ENCODE results near the gene SIRT5. TPM values are rescaled to one million over a fixed set of nuclear protein-coding genes. Genes with fewer than 3 reads are reported as not detected.

The SIRT5 gene
- total RNA-seq, 1 experiment from 2014 or later: 15.9 TPM

DNA sequence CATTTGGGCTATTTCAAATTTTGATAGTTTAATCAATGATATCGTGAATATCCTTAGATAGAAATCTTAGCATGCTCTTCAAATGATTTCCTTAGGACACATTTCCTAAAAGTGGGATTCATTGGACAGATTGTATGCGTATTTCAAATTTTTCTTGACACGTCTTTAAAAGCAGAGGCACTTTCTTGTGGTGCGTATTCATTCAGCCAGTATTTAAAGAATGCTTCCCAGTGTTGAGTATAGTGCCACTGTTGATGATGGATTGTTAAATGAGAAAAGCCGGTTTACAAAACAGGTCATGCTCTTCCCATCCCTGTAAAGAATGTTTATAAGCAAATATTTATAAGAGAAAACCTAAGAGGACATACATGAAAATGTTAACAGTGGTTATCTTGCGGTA is 25.6 kb downstream of the SIRT5 start:
- Histone ChIP-seq H3K27me3 (ENCODE audit: insufficient read depth, low read depth) (no peaks in the 10 kb centered on the region), H4K20me1 (ENCODE audit: insufficient read depth) (no peaks in the 10 kb centered on the region), H2AFZ (no peak overlapping the region), H3K27ac (no peak overlapping the region), H3K4me2 (no peak overlapping the region), H3K79me2 (ENCODE audit: low read depth) (no peaks in the 10 kb centered on the region), H3F3A (ENCODE audit: insufficient read depth, low read depth) (0 out of 2 replicates have a peak, but pooled peaks cover 7% of the 10 kb centered on the region), H3K9me2 (ENCODE audit: insufficient read depth) (no peaks in the 10 kb centered on the region), H3K36me3 (ENCODE audit: low read depth) (peaks cover 25% of the 10 kb centered on the region; the same call in 1 of the 2 replicates), H3K9me3 (ENCODE audit: insufficient read depth, low read depth) (no peaks in the 10 kb centered on the region), H3K4me1 (replicated peaks; ENCODE audit: insufficient read depth) (no peaks in the 10 kb centered on the region), H3K4me3 (no peak overlapping the region)
- intact Hi-C loops (cut with micrococcal nuclease; ENCODE audit: unreplicated experiment): no loop called here
- no peak for TF ChIP-seq EZH2 (IDR thresholded peaks at IDR 0.05; ENCODE audit: low read depth)
- TF ChIP-seq, protein P1, sequence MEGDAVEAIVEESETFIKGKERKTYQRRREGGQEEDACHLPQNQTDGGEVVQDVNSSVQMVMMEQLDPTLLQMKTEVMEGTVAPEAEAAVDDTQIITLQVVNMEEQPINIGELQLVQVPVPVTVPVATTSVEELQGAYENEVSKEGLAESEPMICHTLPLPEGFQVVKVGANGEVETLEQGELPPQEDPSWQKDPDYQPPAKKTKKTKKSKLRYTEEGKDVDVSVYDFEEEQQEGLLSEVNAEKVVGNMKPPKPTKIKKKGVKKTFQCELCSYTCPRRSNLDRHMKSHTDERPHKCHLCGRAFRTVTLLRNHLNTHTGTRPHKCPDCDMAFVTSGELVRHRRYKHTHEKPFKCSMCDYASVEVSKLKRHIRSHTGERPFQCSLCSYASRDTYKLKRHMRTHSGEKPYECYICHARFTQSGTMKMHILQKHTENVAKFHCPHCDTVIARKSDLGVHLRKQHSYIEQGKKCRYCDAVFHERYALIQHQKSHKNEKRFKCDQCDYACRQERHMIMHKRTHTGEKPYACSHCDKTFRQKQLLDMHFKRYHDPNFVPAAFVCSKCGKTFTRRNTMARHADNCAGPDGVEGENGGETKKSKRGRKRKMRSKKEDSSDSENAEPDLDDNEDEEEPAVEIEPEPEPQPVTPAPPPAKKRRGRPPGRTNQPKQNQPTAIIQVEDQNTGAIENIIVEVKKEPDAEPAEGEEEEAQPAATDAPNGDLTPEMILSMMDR (conservative IDR thresholded peaks at IDR 0.05): no peak
- POLR2A ChIA-PET (ENCODE audit: unreplicated experiment): no interaction called here
- CTCF ChIA-PET: no interaction called here
- no TSS peak for BruUV-seq (replicated peaks)
- DNase-seq: no peak

DNA sequence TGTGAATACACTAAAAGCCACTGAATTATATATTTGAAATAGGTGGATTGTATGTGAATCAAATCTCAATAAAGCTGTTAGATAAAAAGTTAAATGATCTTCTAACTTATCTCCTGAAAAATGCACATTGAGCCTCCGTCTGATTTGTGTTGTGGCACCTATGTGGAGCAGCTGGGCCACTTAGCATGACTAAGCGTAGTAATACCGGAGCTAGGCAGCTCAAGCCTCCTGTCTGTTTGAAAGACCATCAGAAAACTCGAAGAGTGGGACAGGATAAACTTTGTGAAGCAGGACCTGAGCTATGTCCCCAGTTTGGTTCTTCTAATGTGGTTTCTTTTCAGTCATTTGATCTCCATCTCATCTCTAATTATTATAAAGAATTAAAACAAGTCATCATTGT is 29.7 kb downstream of the SIRT5 start:
- Histone ChIP-seq H3K4me2 (no peak overlapping the region), H3K9me2 (ENCODE audit: insufficient read depth) (no peaks in the 10 kb centered on the region), H3K4me1 (replicated peaks; ENCODE audit: insufficient read depth) (no peaks in the 10 kb centered on the region), H3K27me3 (ENCODE audit: insufficient read depth, low read depth) (no peaks in the 10 kb centered on the region), H3K27ac (no peak overlapping the region), H3F3A (ENCODE audit: insufficient read depth, low read depth) (0 out of 2 replicates have a peak, but pooled peaks cover 7% of the 10 kb centered on the region), H3K4me3 (no peak overlapping the region), H4K20me1 (ENCODE audit: insufficient read depth) (no peaks in the 10 kb centered on the region), H2AFZ (no peak overlapping the region), H3K79me2 (ENCODE audit: low read depth) (no peaks in the 10 kb centered on the region), H3K9me3 (ENCODE audit: insufficient read depth, low read depth) (no peaks in the 10 kb centered on the region), H3K36me3 (ENCODE audit: low read depth) (peaks cover 32% of the 10 kb centered on the region)
- no peak for TF ChIP-seq EZH2 (IDR thresholded peaks at IDR 0.05; ENCODE audit: low read depth)
- TF ChIP-seq, protein P1 (conservative IDR thresholded peaks at IDR 0.05): no peak
- BruUV-seq (replicated peaks): no TSS peak
- ChIA-PET CTCF (no interaction called here), POLR2A (ENCODE audit: unreplicated experiment) (interaction anchor here (0.5 to 0.8 kb wide), 2 partner anchors 414 to 481 kb away, joined by 3 to 13 read pairs; no protein-coding TSS in a partner anchor)
- intact Hi-C loops (cut with micrococcal nuclease; ENCODE audit: unreplicated experiment): no loop called here
- no peak for DNase-seq

DNA sequence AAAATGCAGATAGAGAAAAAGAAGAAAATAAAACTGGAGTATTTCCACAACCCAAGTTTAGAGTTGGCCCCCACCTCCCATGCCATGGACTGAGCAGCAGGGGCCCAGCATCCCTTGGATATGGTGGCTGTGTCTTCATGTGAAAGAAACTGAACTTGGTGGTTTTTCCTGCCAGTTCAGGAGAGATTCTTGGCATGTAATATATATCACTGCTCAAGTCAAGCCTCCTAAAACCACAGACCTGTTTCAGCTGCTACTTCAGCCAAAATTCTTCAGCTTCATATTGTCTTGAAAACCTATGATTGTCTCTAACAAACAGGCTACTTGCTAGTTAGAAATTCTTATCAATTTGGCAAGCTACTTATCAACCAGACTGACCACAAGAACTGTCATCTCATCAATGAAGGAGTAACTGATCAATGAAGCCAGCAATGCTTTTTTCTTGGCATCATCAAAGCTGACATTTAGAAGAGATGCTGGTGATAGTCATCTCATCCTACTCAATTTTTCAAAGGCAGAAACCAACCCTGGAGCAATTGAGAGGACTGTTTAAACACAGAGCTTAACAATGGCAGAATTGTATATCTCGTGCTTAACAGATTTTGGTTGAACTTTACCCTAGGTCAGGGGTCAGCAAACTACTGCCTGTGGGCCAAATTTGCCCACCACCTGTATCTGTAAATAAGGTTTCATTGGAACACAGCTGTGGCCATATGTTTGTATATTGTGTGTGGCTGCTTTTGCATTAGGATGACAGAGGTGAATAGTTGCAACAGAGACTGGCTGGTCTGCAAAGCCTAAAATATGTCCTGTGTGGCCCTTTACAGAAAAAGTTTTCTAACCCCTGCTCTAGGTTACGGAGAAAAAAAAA is 30.4 kb downstream of the SIRT5 start:
- H3K36me3 ChIP-seq (ENCODE audit: low read depth): peaks cover 25% of the 10 kb centered on the region; the same call in 1 of the 2 replicates
- CTCF ChIA-PET: no interaction called here
- TF ChIP-seq, protein P1 (conservative IDR thresholded peaks at IDR 0.05): no peak
- no peak for TF ChIP-seq EZH2 (IDR thresholded peaks at IDR 0.05; ENCODE audit: low read depth)
- H3K9me3 ChIP-seq (ENCODE audit: insufficient read depth, low read depth): no peaks in the 10 kb centered on the region
- H3F3A ChIP-seq (ENCODE audit: insufficient read depth, low read depth): 0 out of 2 replicates have a peak, but pooled peaks cover 7% of the 10 kb centered on the region
- POLR2A ChIA-PET (ENCODE audit: unreplicated experiment): interaction anchor here (0.5 to 0.8 kb wide), 2 partner anchors 413 to 481 kb away, joined by 3 to 13 read pairs; no protein-coding TSS in a partner anchor
- H3K9me2 ChIP-seq (ENCODE audit: insufficient read depth): no peaks in the 10 kb centered on the region
- BruUV-seq (replicated peaks): no TSS peak
- intact Hi-C loops (cut with micrococcal nuclease; ENCODE audit: unreplicated experiment): no loop called here
- no peak overlapping the region for H3K27ac ChIP-seq
- H3K79me2 ChIP-seq (ENCODE audit: low read depth): no peaks in the 10 kb centered on the region
- no peak overlapping the region for H3K4me2 ChIP-seq
- no peak for DNase-seq
- no peaks in the 10 kb centered on the region for H3K4me1 ChIP-seq (replicated peaks; ENCODE audit: insufficient read depth)
- H2AFZ ChIP-seq: no peak overlapping the region
- no peaks in the 10 kb centered on the region for H3K27me3 ChIP-seq (ENCODE audit: insufficient read depth, low read depth)
- no peaks in the 10 kb centered on the region for H4K20me1 ChIP-seq (ENCODE audit: insufficient read depth)
- no peak overlapping the region for H3K4me3 ChIP-seq
